T-cell (primary cell): ENCODE results near the gene ARMC7. TPM values are rescaled to one million over a fixed set of nuclear protein-coding genes. Genes with fewer than 3 reads are reported as not detected.
A peak's percentile ranks its signal among the peaks of the same experiment; 100 is the strongest.

Experiments
- ATAC-seq, 4 experiments: fragments of 200-7000 bp in 3 of 4; fragments of 150-1000 bp in 1 of 4; cut with Tn5 transposase; replicated peaks in 1 of 4; 1 replicate in 3 of 4; 2 replicates in 1 of 4; pipeline ENCODE4 v1.10.0; 2021; ENCODE audit warnings: moderate library complexity in 3 of 4, mild to moderate bottlenecking in 2 of 4, moderate number of reproducible peaks in 1 of 4
- CTCF ChIA-PET, 2 donors: fragments of 300-600 bp; sonication (Branson Sonifier 250); formaldehyde crosslinking; loops; one replicate each; lab custom pipeline; 2022; ENCODE audit warnings: antibody characterized with exemption in 2 of 2; lab: Charles Lee
- POLR2A ChIA-PET, 2 donors: fragments of 300-600 bp; sonication (Branson Sonifier 250); formaldehyde crosslinking; loops; one replicate each; lab custom pipeline; 2022; ENCODE audit warnings: antibody characterized with exemption in 2 of 2; lab: Charles Lee
- DNase-seq, 35 experiments: peaks; one replicate each; pipeline versions ENCODE4 v3.0.0 to v3.0.0-alpha.2; 2013 to 2023
- H3K27ac ChIP-seq: one replicate; pipeline ENCODE4 v1.5.1; 2013; ENCODE audit warnings: low read length
- H3K27me3 ChIP-seq, 2 experiments: replicated peaks in 1 of 2; 1 replicate in 1 of 2; 2 replicates in 1 of 2; pipeline versions ENCODE4 v1.6.1 to v1.7.0; 2013; ENCODE audit warnings: low read length in 1 of 2, mixed read lengths in 1 of 2; ENCODE audit not compliant: control insufficient read depth in 2 of 2, insufficient read depth in 2 of 2; ENCODE audit errors: extremely low read depth in 1 of 2
- H3K36me3 ChIP-seq, 2 donors: 1 replicate in 1 of 2; 2 replicates in 1 of 2; pipeline versions ENCODE4 v1.6.1 to v1.7.0; 2013; ENCODE audit warnings: low read length in 1 of 2; ENCODE audit not compliant: control insufficient read depth in 2 of 2, insufficient read depth in 1 of 2; ENCODE audit errors: extremely low read depth in 1 of 2
- H3K4me1 ChIP-seq, 2 experiments: 1 replicate in 1 of 2; 2 replicates in 1 of 2; pipeline versions ENCODE4 v1.6.1 to v1.7.0; 2013; ENCODE audit warnings: low read length in 2 of 2, mixed read lengths in 1 of 2; ENCODE audit not compliant: insufficient read depth in 2 of 2, control insufficient read depth in 1 of 2; ENCODE audit errors: extremely low read depth in 1 of 2
- H3K4me3 ChIP-seq, 2 donors: 1 replicate in 1 of 2; 2 replicates in 1 of 2; pipeline versions ENCODE4 v1.5.1 to v1.7.0; 2013; ENCODE audit warnings: mild to moderate bottlenecking in 2 of 2, low read length in 1 of 2, moderate library complexity in 1 of 2; ENCODE audit not compliant: control insufficient read depth in 1 of 2; ENCODE audit errors: extremely low read depth in 1 of 2
- H3K9me3 ChIP-seq: 2 replicates; pipeline ENCODE4 v1.7.0; 2013
- H3K27ac Mint-ChIP-seq, 2 donors: one replicate each; pipeline ENCODE4 v1.8.0; 2020 to 2021; ENCODE audit warnings: mild to moderate bottlenecking in 2 of 2, mixed read lengths in 2 of 2
- H3K27me3 Mint-ChIP-seq, 2 donors: one replicate each; pipeline ENCODE4 v1.8.0; 2021 to 2022; ENCODE audit warnings: mixed read lengths in 2 of 2
- H3K36me3 Mint-ChIP-seq: one replicate; pipeline ENCODE4 v1.8.0; 2021; ENCODE audit warnings: mixed read lengths
- H3K4me1 Mint-ChIP-seq, 3 donors: one replicate each; pipeline ENCODE4 v1.8.0; 2020 to 2022; ENCODE audit warnings: mixed read lengths in 3 of 3, mild to moderate bottlenecking in 1 of 3
- H3K4me3 Mint-ChIP-seq, 3 donors: one replicate each; pipeline ENCODE4 v1.8.0; 2020 to 2022; ENCODE audit warnings: mild to moderate bottlenecking in 3 of 3, mixed read lengths in 3 of 3, moderate library complexity in 3 of 3
- H3K9me3 Mint-ChIP-seq, 3 donors: one replicate each; pipeline ENCODE4 v1.8.0; 2020 to 2022; ENCODE audit warnings: mixed read lengths in 3 of 3
- WGBS: methylation state at CpG from one replicate; pipeline ENCODE4 v1.1.5; 2013; ENCODE audit warnings: missing lambda C conversion rate; ENCODE audit not compliant: insufficient coverage; 5-methylcytosine and 5-hydroxymethylcytosine counted together
- total RNA-seq, 35 experiments: library from RNA in 6 of 35; stranded (reverse) in 6 of 35; fragments of 120-200 nt in 1 of 35; gene quantifications; one replicate each; pipeline versions ENCODE4 v1.2.1 to v1.2.4 and lab custom pipeline; 2013 to 2026

The ARMC7 gene
- total RNA-seq, 5 donors from 2014 or later (not counting 1 experiment from before 2014, with no cell fraction given) = 8.9 to 23.9 (median 18.8) TPM

DNA sequence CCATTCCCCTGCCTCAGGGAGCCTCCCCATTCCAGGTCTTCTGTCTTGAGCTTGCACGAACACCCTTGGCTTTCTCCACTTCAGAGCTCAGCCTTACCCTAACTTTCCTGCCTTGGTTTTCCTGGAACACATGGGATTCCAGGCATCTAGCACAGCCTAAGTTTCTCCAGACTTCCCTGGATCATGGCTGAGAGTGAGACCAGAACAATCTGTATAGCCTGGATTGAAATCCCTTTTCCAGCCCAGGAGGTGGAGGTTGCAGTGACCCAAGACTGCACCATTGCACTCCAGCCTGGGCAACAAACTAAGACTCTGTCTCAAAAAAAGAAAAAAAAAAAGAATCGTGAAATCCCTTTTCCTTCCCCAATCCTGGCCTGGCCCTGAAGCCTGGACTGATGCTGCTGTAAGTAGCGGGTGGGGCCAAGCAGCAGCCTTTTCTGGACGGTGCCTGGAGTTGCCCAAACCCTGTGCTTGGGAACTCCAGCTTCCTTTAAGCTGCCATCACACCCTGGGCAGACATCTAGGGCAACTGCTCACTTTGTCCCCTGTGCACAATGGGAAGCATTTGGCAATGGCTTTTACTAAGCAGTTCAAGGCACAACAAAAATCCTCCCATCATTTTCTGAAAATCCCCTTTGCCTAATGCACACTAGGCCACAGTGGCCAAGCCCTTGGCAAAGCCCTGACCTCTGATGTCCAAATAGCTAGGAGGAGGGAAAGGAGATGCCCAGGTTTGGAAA lies 34.0 kb upstream of the ARMC7 start:
- POLR2A ChIA-PET = no interaction called here
- WGBS = 89% methylated on average over 3 of the region's 4 CpGs

DNA sequence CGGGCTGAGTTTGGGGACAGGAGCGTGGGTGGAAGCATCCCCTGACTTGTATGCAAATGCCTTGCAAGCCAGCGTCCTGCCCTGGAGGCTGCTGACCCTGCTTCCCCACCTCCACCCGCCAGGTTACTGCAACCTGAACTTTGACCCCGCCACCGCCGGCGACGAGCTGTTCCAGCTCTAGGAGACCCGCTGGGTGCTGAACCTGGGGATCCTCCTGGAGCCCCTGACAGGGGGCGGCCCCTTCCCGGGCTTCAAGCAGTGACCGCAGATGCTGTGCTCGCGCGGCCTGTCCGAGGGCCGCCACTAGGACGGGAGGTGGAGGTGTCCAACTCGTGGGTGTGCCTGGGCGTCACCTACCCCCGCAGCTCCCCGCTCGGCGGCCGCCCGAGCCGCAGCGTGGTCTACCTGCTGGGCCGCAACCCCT lies 32.7 kb upstream of the ARMC7 start:
- Histone ChIP-seq H3K4me3 (peak overlapping the region; percentile 36 to 46), H3K36me3 (no peaks in the 10 kb centered on the region), H3K27me3 (peaks cover 0 to 20% of the 10 kb centered on the region in 2 experiments), H3K27ac (no peak overlapping the region), H3K4me1 (peaks cover 2 to 32% of the 10 kb centered on the region in 2 experiments), H3K9me3 (no peaks in the 10 kb centered on the region)
- no peaks in the 10 kb centered on the region for H3K36me3 Mint-ChIP-seq
- no peaks in the 10 kb centered on the region for H3K27me3 Mint-ChIP-seq
- ChIA-PET CTCF (interaction anchor here in 1 of 2 donors (0.6 to 1.0 kb wide), 2 partner anchors 17 to 33 kb away, joined by 3 read pairs; partner anchors contain the start of gene ARMC7), POLR2A (no interaction called here)
- ATAC-seq (no peak), DNase-seq (peak in 1 of 35 experiments; percentile 9)
- peak overlapping the region; percentile 69 to 77 (median 76) for H3K4me3 Mint-ChIP-seq
- 36% methylated on average over 20 of the region's 30 CpGs for WGBS
- H3K4me1 Mint-ChIP-seq = peaks cover 0 to 26% (median 22%) of the 10 kb centered on the region in 3 donors
- no peaks in the 10 kb centered on the region for H3K9me3 Mint-ChIP-seq
- H3K27ac Mint-ChIP-seq = peak overlapping the region; percentile 77 to 82

More for the DNA sequence above, 34.0 kb upstream of the ARMC7 start:
- no peak overlapping the region for H3K4me3 ChIP-seq
- CTCF ChIA-PET = interaction anchor here (0.6 to 1.0 kb wide), 5 partner anchors 16 to 317 kb away, joined by 3 read pairs; no protein-coding TSS in a partner anchor
- no peak for ATAC-seq
- no peak overlapping the region for H3K27ac ChIP-seq
- Mint-ChIP-seq H3K36me3 (no peaks in the 10 kb centered on the region), H3K4me1 (peaks cover 0 to 26% (median 22%) of the 10 kb centered on the region in 3 donors), H3K4me3 (no peak overlapping the region), H3K27me3 (no peaks in the 10 kb centered on the region), H3K9me3 (no peaks in the 10 kb centered on the region), H3K27ac (peak overlapping the region in 1 of 2 donors; percentile 16)
- peaks cover 2 to 32% of the 10 kb centered on the region in 2 experiments for H3K4me1 ChIP-seq
- DNase-seq = no peak
- peaks cover 0 to 20% of the 10 kb centered on the region in 2 experiments for H3K27me3 ChIP-seq
- no peaks in the 10 kb centered on the region for H3K9me3 ChIP-seq
- H3K36me3 ChIP-seq = no peaks in the 10 kb centered on the region

DNA sequence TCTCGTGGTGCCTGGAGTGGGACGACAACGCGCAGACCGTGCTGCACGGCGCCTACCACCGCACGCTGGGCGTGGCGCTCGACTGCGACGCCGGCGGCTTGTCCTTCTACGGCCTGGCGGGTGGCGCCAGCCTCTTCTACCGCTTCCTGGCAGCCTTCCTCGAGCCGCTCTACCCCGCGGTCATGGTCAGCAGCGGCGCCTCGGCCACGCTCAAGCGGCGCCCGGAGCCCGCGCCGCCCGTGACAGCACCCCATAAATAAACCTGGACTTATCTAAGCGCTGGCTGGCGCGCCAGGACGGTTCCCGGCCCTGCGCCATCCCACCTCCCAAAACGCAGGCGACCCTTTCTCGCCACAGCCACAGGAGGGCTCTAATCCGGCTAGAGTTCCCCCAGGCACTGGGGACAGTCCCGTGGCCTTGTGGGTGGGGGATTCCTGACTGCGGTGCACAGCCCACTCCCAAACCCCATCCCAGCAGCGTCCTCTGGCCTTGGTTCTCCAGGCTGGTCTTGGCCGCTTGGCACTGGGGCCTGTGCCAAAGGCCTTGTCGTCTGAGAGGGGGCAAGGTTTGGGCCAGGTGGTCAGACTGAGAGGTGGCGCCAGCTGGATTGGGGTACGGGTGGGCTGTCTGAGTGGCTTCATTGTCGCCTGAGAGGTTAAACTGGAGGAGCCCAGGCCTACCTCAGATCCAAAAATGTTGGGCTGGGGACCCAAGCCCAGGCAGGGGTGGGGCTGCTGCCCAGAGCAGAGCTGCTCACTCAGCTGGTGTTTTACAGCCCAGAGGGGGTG lies 32.1 kb upstream of the ARMC7 start:
- Histone ChIP-seq H3K27me3 (peaks cover 0 to 20% of the 10 kb centered on the region in 2 experiments), H3K4me3 (peak overlapping the region; percentile 36 to 46), H3K9me3 (no peaks in the 10 kb centered on the region), H3K36me3 (no peaks in the 10 kb centered on the region), H3K4me1 (peaks cover 2 to 32% of the 10 kb centered on the region in 2 experiments), H3K27ac (peak overlapping the region; percentile 4)
- Mint-ChIP-seq H3K36me3 (no peaks in the 10 kb centered on the region), H3K27ac (peak overlapping the region; percentile 77 to 82), H3K4me3 (peak overlapping the region; percentile 69 to 77 (median 76)), H3K27me3 (no peaks in the 10 kb centered on the region), H3K9me3 (no peaks in the 10 kb centered on the region), H3K4me1 (peaks cover 4 to 29% (median 22%) of the 10 kb centered on the region in 3 donors)
- ATAC-seq (peak; percentile 89 to 97 (median 94)), DNase-seq (peak in 34 of 35 experiments; percentile 12 to 67 (median 40))
- POLR2A ChIA-PET = no interaction called here
- CTCF ChIA-PET = interaction anchor here in 1 of 2 donors (0.6 kb wide), 2 partner anchors 32 to 106 kb away, joined by 3 read pairs; partner anchors contain the start of gene ARMC7
- 9% methylated on average over 38 of the region's 53 CpGs for WGBS

DNA sequence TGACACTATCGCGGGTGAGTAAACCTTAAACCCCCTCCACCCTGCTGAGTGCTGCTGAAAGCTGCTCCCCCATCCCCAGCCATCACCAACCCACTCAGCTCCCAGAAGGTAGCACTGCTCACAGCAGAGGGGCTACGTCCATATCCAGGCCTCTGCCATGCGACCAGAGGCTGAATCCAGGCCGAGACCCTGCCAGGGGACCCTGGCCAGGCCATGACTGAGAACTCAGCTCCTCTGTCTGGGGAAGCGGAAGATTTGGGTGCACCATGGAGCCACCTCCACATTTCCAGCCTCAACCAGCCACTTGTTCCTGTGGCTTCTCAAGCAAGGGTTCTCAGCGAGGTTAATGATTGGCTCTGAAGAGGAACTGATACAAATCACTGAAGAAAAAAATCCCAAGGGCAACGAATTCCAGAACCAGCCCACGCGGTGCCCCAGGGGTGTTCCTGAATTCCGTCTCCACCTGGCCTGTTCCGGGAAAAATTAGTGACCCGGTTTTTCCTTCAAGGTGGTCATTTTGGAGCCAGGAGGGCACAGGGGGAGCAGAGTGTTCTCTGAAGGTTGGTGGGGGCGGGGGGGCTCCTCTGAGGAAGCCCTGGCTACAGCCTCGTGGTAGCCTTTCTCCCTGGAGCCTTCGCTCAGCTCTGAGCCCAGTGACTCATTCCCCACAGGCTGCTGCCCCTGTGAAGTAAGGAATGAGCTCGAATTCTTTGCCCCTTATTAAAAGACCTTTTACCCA lies 31.3 kb upstream of the ARMC7 start:
- DNase-seq (no peak), ATAC-seq (peak in 2 of 4 experiments; percentile 17 to 27)
- POLR2A ChIA-PET = no interaction called here
- Mint-ChIP-seq H3K27ac (peak overlapping the region; percentile 39 to 82), H3K9me3 (no peaks in the 10 kb centered on the region), H3K4me3 (peak overlapping the region in 2 of 3 donors; percentile 3 to 77), H3K36me3 (no peaks in the 10 kb centered on the region), H3K4me1 (peaks cover 6 to 30% (median 22%) of the 10 kb centered on the region in 3 donors), H3K27me3 (no peaks in the 10 kb centered on the region)
- Histone ChIP-seq H3K9me3 (no peaks in the 10 kb centered on the region), H3K4me3 (no peak overlapping the region), H3K27me3 (peaks cover 0 to 20% of the 10 kb centered on the region in 2 experiments), H3K4me1 (peaks cover 2 to 32% of the 10 kb centered on the region in 2 experiments), H3K36me3 (no peaks in the 10 kb centered on the region), H3K27ac (no peak overlapping the region)
- CTCF ChIA-PET = interaction anchor here in 1 of 2 donors (0.6 kb wide), 1 partner anchor 107 kb away, joined by 3 read pairs; no protein-coding TSS in a partner anchor
- WGBS = 94% methylated on average over 9 of the region's 17 CpGs

DNA sequence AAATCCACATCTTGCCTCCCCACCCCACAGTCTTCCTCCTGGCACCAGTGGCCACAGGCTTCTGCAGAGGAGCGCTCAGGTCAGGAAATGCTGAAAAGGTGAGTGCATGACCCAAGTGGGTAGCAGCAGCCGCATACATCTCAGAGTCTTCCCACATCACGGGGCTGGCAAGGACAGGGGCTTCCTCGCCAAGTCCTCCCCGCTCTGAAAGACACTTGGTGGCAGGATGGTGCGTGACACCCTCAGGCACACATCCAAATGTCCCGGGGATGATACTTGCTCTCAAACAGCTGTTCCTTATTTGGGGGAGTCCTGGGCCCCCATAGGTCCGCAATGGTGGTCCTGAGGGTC lies 30.8 kb upstream of the ARMC7 start:
- H3K4me3 Mint-ChIP-seq = peak overlapping the region in 1 of 3 donors; percentile 13
- peak overlapping the region; percentile 16 to 39 for H3K27ac Mint-ChIP-seq
- no peak for ATAC-seq

More for the DNA sequence above, 30.8 kb upstream of the ARMC7 start:
- no peak for DNase-seq
- Mint-ChIP-seq H3K36me3 (no peaks in the 10 kb centered on the region), H3K9me3 (no peaks in the 10 kb centered on the region), H3K27me3 (no peaks in the 10 kb centered on the region), H3K4me1 (peaks cover 10 to 34% (median 26%) of the 10 kb centered on the region in 3 donors)
- H3K36me3 ChIP-seq = no peaks in the 10 kb centered on the region
- H3K4me3 ChIP-seq = no peak overlapping the region
- H3K9me3 ChIP-seq = no peaks in the 10 kb centered on the region
- peaks cover 0 to 20% of the 10 kb centered on the region in 2 experiments for H3K27me3 ChIP-seq
- 89% methylated on average over 5 of the region's 8 CpGs for WGBS
- peaks cover 4 to 36% of the 10 kb centered on the region in 2 experiments for H3K4me1 ChIP-seq
- ChIA-PET POLR2A (no interaction called here), CTCF (no interaction called here)
- H3K27ac ChIP-seq = no peak overlapping the region
